Neural crest cell (in vitro differentiated cells): Measurements from ENCODE around the gene DEPDC7. TPM values are rescaled to one million over a fixed set of nuclear protein-coding genes. Genes with fewer than 3 reads are reported as not detected.
A peak's percentile ranks its signal among the peaks of the same experiment; 100 is the strongest.

Experiments used
- DNase-seq: peaks from one replicate; pipeline ENCODE4 v3.0.0; 2021; ENCODE audit warnings: low read depth, mixed read lengths, low spot score
- H3K27ac Mint-ChIP-seq: one replicate; pipeline ENCODE4 v1.8.0; 2021; ENCODE audit warnings: mild to moderate bottlenecking, mixed read lengths; ENCODE audit not compliant: unreplicated experiment
- H3K27me3 Mint-ChIP-seq: 2 replicates; pipeline ENCODE4 v1.8.0; 2021; ENCODE audit warnings: low read depth, mild to moderate bottlenecking, mixed read lengths
- H3K36me3 Mint-ChIP-seq: 2 replicates; pipeline ENCODE4 v1.8.0; 2021; ENCODE audit warnings: low read depth, mild to moderate bottlenecking, mixed read lengths
- H3K4me1 Mint-ChIP-seq: 2 replicates; pipeline ENCODE4 v1.8.0; 2021; ENCODE audit warnings: mixed read lengths
- H3K4me3 Mint-ChIP-seq: one replicate; pipeline ENCODE4 v1.8.0; 2021; ENCODE audit warnings: mild to moderate bottlenecking, mixed read lengths
- H3K9me3 Mint-ChIP-seq: 2 replicates; pipeline ENCODE4 v1.8.0; 2021; ENCODE audit warnings: mixed read lengths
- total RNA-seq: library from RNA; stranded (reverse); gene quantifications from 2 replicates; pipeline ENCODE4 v1.2.1, GENCODE V29; 2021
- TF ChIP-seq, protein P1 (sequence below): fragments of 200-600 bp; sonication (generic); conservative IDR thresholded peaks from 2 replicates; pipeline ENCODE4 v1.5.0; 2021; ENCODE audit warnings: antibody characterized with exemption, mild to moderate bottlenecking

Gene DEPDC7
- total RNA-seq, 1 donor from 2014 or later, result 3.9 TPM

DNA sequence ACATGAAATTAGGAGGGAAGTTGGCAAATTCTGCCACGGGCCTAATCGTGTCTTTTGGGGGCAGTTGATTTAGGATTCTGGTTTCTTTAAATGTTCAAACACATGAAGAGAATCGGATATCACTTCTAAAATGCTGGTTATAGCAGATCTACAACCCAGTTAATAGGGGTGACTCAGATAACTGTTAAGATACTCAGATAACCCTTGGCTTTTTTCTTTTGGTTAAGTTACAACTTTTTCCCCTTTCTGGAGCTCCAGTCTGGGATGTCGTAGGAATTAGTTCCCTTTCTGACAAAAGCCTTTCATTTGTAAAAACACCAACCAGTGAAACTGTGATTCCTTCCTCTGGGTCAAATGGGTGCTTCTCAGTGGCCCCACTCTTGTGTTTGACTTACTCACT, 976 bp downstream of the DEPDC7 start:
- Mint-ChIP-seq H3K4me1 (peaks cover 11% of the 10 kb centered on the region), H3K9me3 (peaks cover 3% of the 10 kb centered on the region), H3K36me3 (no peaks in the 10 kb centered on the region), H3K27me3 (peaks cover 36% of the 10 kb centered on the region), H3K4me3 (peak overlapping the region; percentile 83), H3K27ac (no peak overlapping the region)
- no peak for DNase-seq
- TF ChIP-seq, protein P1, sequence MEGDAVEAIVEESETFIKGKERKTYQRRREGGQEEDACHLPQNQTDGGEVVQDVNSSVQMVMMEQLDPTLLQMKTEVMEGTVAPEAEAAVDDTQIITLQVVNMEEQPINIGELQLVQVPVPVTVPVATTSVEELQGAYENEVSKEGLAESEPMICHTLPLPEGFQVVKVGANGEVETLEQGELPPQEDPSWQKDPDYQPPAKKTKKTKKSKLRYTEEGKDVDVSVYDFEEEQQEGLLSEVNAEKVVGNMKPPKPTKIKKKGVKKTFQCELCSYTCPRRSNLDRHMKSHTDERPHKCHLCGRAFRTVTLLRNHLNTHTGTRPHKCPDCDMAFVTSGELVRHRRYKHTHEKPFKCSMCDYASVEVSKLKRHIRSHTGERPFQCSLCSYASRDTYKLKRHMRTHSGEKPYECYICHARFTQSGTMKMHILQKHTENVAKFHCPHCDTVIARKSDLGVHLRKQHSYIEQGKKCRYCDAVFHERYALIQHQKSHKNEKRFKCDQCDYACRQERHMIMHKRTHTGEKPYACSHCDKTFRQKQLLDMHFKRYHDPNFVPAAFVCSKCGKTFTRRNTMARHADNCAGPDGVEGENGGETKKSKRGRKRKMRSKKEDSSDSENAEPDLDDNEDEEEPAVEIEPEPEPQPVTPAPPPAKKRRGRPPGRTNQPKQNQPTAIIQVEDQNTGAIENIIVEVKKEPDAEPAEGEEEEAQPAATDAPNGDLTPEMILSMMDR, result no peak

DNA sequence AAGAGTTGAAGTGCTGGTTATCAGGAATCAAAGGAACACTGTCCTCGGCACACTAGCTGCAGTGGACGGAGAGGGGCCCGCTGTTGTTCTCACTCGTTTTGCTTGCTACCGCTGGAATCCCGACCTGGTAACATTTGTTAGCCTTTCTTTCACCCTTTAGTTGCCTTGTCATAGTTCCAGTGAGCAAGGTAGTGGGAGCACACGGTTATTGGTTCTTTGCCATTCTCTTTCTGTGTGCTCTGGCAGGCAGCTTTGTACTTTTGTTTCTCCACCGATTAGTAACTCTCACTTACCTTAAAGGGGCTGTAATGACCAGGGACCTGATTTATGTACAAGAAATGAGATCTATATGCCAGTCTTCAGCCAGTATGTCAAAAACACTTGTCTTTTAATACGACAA, 1.8 kb downstream of the DEPDC7 start:
- Mint-ChIP-seq H3K36me3 (no peaks in the 10 kb centered on the region), H3K27me3 (peaks cover 36% of the 10 kb centered on the region), H3K4me1 (peaks cover 11% of the 10 kb centered on the region), H3K27ac (no peak overlapping the region), H3K9me3 (peaks cover 3% of the 10 kb centered on the region), H3K4me3 (peak overlapping the region; percentile 83)
- TF ChIP-seq, protein P1, result no peak
- no peak for DNase-seq

DNA sequence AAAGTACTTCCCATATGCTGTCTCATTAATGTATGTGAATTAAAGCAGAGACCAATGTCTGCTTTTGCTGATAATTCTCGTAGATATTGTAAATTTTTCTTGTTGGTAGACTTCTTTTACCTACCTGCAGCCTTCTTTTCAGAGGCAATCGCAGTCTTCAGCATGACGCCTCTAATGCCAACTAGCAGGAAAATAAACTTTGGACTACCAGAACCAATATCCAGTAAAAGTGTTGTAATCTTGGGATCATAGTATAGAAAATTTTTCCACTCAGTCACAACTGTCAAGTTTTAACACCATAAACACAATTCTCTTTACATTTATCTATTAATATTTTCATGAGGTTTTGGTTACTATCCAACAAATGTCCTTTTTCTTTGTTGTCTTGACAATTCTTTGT, 2.3 kb downstream of the DEPDC7 start:
- no peak overlapping the region for H3K27ac Mint-ChIP-seq
- no peak for DNase-seq
- peaks cover 3% of the 10 kb centered on the region for H3K9me3 Mint-ChIP-seq
- H3K4me3 Mint-ChIP-seq, result peak overlapping the region; percentile 83
- H3K4me1 Mint-ChIP-seq, result peaks cover 11% of the 10 kb centered on the region
- H3K36me3 Mint-ChIP-seq, result no peaks in the 10 kb centered on the region
- H3K27me3 Mint-ChIP-seq, result peaks cover 36% of the 10 kb centered on the region
- TF ChIP-seq, protein P1, result no peak

DNA sequence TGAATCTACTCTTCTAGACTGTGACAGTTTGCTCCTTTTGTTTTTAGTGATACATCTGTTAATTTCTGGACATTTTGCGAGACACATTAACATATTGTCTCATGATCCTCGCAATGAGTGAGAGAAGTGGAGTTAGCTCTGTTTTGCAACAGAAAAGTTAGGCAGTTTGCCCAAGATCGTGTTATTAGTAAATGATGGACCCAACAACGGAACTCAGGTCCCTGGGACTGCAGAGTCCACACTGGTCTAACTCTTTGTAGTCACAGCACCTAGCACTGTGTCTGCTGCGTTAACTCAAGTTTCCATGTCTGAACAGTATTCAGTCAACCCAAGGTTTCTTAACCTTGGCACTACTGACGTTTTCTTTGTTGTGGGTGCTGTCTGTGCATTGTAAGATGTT, 3.2 kb downstream of the DEPDC7 start:
- peaks cover 3% of the 10 kb centered on the region for H3K9me3 Mint-ChIP-seq
- TF ChIP-seq, protein P1, result no peak
- no peak overlapping the region for H3K27ac Mint-ChIP-seq
- H3K4me3 Mint-ChIP-seq, result no peak overlapping the region
- H3K36me3 Mint-ChIP-seq, result no peaks in the 10 kb centered on the region
- H3K4me1 Mint-ChIP-seq, result peaks cover 11% of the 10 kb centered on the region
- DNase-seq, result no peak
- peaks cover 36% of the 10 kb centered on the region for H3K27me3 Mint-ChIP-seq

DNA sequence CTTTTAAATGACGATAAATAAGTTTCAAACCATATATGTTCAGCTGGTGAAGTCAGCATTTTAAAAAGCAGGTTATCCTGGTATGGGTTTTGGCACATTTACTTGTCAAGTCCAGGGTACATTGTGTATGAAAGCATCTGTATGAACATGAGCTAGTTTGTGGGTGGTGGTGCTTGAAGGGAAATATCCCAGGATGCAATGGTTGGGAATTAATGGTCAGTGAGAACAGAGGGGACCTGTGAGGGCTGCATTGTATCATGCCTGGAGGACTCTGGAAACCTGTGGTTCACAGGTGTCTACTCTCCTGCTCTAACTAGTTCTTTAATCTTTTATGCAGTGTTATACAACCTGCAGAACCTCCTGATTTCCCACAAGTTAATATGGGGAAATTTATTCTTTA, 5.8 kb downstream of the DEPDC7 start:
- no peaks in the 10 kb centered on the region for H3K9me3 Mint-ChIP-seq
- no peaks in the 10 kb centered on the region for H3K36me3 Mint-ChIP-seq
- H3K27me3 Mint-ChIP-seq, result peaks cover 20% of the 10 kb centered on the region
- TF ChIP-seq, protein P1, result no peak
- peaks cover 7% of the 10 kb centered on the region for H3K4me1 Mint-ChIP-seq
- H3K27ac Mint-ChIP-seq, result no peak overlapping the region
- no peak for DNase-seq
- H3K4me3 Mint-ChIP-seq, result no peak overlapping the region

DNA sequence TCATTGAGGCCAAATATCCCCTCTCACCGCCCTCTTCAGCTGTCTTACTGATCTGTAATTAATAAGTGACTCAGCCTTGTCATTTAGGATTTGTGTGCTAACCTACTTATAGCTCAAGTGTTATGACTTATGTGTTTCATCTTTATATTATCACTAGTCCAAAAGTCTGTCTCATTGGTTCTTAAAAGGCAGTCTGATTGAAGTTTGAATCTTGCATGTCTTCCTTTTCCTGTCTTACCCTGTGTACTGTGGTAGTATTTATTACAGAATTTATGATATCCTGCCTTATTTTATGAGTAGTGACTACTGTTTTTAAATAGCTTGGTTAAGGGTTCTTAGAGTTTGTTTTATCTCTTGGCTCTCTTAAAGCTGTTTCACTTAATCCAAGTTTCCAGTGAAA, 6.3 kb downstream of the DEPDC7 start:
- DNase-seq, result no peak
- TF ChIP-seq, protein P1, result no peak
- Mint-ChIP-seq H3K27me3 (peaks cover 16% of the 10 kb centered on the region), H3K4me1 (peaks cover 2% of the 10 kb centered on the region), H3K27ac (no peak overlapping the region), H3K4me3 (no peak overlapping the region), H3K36me3 (no peaks in the 10 kb centered on the region), H3K9me3 (no peaks in the 10 kb centered on the region)
